HepG2 (cell line): Measurements from ENCODE around the gene COBL.

Experiments used
- EZH2 ChIP-seq: conservative IDR thresholded peaks from 2 replicates; pipeline ENCODE4 v1.6.1; 2012; ENCODE audit warnings: mild to moderate bottlenecking, low read depth, low read length, moderate library complexity
- JUN ChIP-seq: sonication (generic); formaldehyde crosslinking; IDR thresholded peaks from 2 replicates; pipeline ENCODE4 v1.4.0; 2020; ENCODE audit warnings: mild to moderate bottlenecking, missing genetic modification reagents
- RBM39 ChIP-seq: fragments of 200-400 bp; formaldehyde crosslinking; IDR thresholded peaks from one replicate; pipeline ENCODE4 v1.6.1; 2018; ENCODE audit warnings: antibody characterized with exemption, mild to moderate bottlenecking, low read depth, low read length; ENCODE audit not compliant: poor library complexity, severe bottlenecking
- TF ChIP-seq, protein P1 (sequence below), 2 experiments: sonication (generic) in 1 of 2; formaldehyde crosslinking in 1 of 2; IDR thresholded peaks; 2 replicates each; pipeline versions ENCODE4 v1.5.1 to v1.6.1; 2011 to 2020; ENCODE audit warnings: borderline replicate concordance in 1 of 2, low read depth in 1 of 2, low read length in 1 of 2, mild to moderate bottlenecking in 1 of 2, missing genetic modification reagents in 1 of 2, moderate library complexity in 1 of 2
- TF ChIP-seq, protein P2 (sequence below): IDR thresholded peaks from 2 replicates; pipeline ENCODE4 v1.6.1; 2012; ENCODE audit warnings: inconsistent platforms
- TF ChIP-seq, protein P3 (sequence below): IDR thresholded peaks from 2 replicates; pipeline ENCODE4 v1.4.0; 2020; ENCODE audit warnings: mild to moderate bottlenecking, missing genetic modification reagents
- TF ChIP-seq, protein P4 (sequence below): conservative IDR thresholded peaks from 2 replicates; pipeline ENCODE4 v1.6.1; 2018; ENCODE audit warnings: missing genetic modification reagents
- TF ChIP-seq, protein P5 (sequence below): sonication (generic); formaldehyde crosslinking; IDR thresholded peaks from 2 replicates; pipeline ENCODE4 v1.8.1; 2022; ENCODE audit warnings: mild to moderate bottlenecking, missing genetic modification reagents
- TF ChIP-seq, protein P6 (sequence below): IDR thresholded peaks from 2 replicates; pipeline ENCODE4 v1.6.1; 2016; ENCODE audit warnings: low read depth
- TF ChIP-seq, protein P7 (sequence below): sonication (generic); formaldehyde crosslinking; IDR thresholded peaks from 2 replicates; pipeline ENCODE4 v1.5.0; 2020; ENCODE audit warnings: mild to moderate bottlenecking, missing genetic modification reagents, moderate library complexity

DNA sequence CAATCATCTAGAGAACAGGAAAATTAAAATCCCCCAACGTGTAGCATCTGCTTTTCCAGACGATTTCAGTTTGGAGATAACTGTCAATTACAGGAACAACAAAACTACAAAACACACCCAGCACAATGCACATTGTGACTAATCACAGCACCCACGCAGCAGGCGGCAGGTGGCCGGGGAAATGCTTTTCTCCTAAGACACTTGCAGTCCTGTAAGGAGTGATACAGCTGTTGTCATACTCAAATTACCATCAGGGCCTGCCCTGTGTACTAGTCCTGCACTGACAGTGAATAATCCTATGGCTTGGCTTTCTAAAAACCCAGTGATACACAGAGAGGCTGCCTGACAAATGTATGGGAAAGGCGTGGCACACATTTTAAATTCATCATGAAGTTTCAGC lies 37.8 kb downstream of the COBL start:
- TF ChIP-seq, protein P1, sequence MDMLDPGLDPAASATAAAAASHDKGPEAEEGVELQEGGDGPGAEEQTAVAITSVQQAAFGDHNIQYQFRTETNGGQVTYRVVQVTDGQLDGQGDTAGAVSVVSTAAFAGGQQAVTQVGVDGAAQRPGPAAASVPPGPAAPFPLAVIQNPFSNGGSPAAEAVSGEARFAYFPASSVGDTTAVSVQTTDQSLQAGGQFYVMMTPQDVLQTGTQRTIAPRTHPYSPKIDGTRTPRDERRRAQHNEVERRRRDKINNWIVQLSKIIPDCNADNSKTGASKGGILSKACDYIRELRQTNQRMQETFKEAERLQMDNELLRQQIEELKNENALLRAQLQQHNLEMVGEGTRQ (IDR thresholded peaks at IDR 0.05; ENCODE audit: low read depth, low read length) = no peak
- TF ChIP-seq, protein P1 (CRISPR knock-in tag; IDR thresholded peaks at IDR 0.05; ENCODE audit: borderline replicate concordance) = no peak
- TF ChIP-seq, protein P2, sequence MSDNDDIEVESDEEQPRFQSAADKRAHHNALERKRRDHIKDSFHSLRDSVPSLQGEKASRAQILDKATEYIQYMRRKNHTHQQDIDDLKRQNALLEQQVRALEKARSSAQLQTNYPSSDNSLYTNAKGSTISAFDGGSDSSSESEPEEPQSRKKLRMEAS = no peak
- TF ChIP-seq, protein P3, sequence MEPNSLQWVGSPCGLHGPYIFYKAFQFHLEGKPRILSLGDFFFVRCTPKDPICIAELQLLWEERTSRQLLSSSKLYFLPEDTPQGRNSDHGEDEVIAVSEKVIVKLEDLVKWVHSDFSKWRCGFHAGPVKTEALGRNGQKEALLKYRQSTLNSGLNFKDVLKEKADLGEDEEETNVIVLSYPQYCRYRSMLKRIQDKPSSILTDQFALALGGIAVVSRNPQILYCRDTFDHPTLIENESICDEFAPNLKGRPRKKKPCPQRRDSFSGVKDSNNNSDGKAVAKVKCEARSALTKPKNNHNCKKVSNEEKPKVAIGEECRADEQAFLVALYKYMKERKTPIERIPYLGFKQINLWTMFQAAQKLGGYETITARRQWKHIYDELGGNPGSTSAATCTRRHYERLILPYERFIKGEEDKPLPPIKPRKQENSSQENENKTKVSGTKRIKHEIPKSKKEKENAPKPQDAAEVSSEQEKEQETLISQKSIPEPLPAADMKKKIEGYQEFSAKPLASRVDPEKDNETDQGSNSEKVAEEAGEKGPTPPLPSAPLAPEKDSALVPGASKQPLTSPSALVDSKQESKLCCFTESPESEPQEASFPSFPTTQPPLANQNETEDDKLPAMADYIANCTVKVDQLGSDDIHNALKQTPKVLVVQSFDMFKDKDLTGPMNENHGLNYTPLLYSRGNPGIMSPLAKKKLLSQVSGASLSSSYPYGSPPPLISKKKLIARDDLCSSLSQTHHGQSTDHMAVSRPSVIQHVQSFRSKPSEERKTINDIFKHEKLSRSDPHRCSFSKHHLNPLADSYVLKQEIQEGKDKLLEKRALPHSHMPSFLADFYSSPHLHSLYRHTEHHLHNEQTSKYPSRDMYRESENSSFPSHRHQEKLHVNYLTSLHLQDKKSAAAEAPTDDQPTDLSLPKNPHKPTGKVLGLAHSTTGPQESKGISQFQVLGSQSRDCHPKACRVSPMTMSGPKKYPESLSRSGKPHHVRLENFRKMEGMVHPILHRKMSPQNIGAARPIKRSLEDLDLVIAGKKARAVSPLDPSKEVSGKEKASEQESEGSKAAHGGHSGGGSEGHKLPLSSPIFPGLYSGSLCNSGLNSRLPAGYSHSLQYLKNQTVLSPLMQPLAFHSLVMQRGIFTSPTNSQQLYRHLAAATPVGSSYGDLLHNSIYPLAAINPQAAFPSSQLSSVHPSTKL (CRISPR knock-in tag) = no peak
- TF ChIP-seq, protein P4, sequence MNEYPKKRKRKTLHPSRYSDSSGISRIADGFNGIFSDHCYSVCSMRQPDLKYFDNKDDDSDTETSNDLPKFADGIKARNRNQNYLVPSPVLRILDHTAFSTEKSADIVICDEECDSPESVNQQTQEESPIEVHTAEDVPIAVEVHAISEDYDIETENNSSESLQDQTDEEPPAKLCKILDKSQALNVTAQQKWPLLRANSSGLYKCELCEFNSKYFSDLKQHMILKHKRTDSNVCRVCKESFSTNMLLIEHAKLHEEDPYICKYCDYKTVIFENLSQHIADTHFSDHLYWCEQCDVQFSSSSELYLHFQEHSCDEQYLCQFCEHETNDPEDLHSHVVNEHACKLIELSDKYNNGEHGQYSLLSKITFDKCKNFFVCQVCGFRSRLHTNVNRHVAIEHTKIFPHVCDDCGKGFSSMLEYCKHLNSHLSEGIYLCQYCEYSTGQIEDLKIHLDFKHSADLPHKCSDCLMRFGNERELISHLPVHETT (CRISPR knock-in tag) = no peak
- TF ChIP-seq JUN (CRISPR knock-in tag) (no peak), RBM39 (no peak), EZH2 (no peak)
- TF ChIP-seq, protein P5, sequence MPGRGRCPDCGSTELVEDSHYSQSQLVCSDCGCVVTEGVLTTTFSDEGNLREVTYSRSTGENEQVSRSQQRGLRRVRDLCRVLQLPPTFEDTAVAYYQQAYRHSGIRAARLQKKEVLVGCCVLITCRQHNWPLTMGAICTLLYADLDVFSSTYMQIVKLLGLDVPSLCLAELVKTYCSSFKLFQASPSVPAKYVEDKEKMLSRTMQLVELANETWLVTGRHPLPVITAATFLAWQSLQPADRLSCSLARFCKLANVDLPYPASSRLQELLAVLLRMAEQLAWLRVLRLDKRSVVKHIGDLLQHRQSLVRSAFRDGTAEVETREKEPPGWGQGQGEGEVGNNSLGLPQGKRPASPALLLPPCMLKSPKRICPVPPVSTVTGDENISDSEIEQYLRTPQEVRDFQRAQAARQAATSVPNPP (CRISPR knock-in tag) = no peak
- TF ChIP-seq, protein P6, sequence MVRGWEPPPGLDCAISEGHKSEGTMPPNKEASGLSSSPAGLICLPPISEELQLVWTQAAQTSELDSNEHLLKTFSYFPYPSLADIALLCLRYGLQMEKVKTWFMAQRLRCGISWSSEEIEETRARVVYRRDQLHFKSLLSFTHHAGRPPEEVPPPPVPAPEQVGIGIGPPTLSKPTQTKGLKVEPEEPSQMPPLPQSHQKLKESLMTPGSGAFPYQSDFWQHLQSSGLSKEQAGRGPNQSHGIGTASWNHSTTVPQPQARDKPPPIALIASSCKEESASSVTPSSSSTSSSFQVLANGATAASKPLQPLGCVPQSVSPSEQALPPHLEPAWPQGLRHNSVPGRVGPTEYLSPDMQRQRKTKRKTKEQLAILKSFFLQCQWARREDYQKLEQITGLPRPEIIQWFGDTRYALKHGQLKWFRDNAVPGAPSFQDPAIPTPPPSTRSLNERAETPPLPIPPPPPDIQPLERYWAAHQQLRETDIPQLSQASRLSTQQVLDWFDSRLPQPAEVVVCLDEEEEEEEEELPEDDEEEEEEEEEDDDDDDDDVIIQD (CRISPR knock-in tag) = no peak
- TF ChIP-seq, protein P7, sequence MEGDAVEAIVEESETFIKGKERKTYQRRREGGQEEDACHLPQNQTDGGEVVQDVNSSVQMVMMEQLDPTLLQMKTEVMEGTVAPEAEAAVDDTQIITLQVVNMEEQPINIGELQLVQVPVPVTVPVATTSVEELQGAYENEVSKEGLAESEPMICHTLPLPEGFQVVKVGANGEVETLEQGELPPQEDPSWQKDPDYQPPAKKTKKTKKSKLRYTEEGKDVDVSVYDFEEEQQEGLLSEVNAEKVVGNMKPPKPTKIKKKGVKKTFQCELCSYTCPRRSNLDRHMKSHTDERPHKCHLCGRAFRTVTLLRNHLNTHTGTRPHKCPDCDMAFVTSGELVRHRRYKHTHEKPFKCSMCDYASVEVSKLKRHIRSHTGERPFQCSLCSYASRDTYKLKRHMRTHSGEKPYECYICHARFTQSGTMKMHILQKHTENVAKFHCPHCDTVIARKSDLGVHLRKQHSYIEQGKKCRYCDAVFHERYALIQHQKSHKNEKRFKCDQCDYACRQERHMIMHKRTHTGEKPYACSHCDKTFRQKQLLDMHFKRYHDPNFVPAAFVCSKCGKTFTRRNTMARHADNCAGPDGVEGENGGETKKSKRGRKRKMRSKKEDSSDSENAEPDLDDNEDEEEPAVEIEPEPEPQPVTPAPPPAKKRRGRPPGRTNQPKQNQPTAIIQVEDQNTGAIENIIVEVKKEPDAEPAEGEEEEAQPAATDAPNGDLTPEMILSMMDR (CRISPR knock-in tag) = no peak
